ENCODE results near the gene BHLHE23.

BHLHE23 gene

GRCh38 chr20:63006540-63007359, at the start of gene BHLHE23:
Gene BHLHE23 (minus strand): TSS chr20:63006964. CDS start chr20:63006774, 190 bp downstream.
- DNase-seq: no peak

- no peak for DNase-seq
These were observed 48.9 kb upstream of the BHLHE23 start for GRCh38 chr20:63055575-63056235.

GRCh38 chr20:63054681-63055240, 48.0 kb upstream of the BHLHE23 start:
- no peak for DNase-seq

DNA sequence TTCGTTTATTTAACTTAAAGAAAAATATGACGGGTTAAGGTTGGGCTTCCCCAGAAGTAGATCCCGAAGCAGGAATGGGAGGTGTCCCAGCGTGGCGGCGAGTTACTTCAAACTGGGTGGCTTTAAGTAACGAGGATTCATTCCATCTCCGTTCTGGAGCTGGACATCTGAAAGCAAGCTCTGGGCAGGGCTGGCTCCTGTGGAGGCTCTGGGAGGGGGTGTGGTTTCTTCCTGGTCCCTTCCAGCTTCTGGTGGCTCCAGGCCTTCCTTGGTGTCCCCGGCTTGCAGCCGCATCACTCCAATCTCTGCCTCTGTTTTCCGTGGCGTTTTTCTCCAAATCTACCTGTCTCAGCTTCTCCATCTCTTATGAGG, 47.3 kb upstream of the BHLHE23 start:
- no peak for DNase-seq

- DNase-seq: no peak
These were observed 46.8 kb upstream of the BHLHE23 start for GRCh38 chr20:63053432-63054102.

DNA sequence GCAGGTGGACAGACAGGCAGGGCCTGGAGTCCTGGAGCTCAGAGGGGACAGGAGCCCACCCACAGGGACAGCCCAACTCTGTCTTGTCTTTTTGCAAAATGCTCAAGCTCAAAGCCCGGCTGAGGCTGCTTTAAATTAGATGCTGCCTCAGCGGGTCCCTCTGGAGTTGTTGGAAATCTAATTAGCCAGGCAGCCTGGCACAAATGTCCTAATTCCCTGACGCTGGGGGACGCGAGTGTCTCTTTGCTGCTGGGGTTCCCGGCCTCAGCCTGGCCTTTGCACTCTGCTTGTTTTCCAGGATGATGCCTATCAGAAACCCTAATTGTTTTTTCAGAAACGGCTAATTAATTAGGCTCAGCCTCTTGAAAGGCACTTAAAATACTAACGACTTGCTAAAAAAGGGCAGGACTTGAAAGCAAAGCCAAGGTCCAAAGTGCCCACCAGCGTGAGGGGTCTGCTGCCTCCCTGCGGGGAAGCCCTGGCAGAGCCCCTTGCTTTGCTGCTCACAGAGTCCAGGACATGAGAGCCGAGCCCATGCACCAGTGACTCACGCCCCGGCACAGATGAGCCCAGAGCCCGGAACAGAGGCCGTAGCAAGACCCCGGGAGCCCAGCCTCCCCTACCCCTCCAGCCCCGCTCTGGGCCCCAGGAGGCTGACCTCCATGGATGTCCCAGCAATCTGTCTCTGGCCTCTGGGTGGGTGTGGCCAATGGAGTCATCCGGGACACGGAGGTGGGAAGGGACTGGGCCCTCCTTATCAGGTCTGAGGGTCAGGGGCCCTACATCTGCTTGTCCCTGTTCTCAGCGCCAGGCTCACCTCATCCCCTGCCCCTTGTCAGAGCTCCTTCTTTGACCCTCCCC, 46.0 kb upstream of the BHLHE23 start:
- no peak for DNase-seq

DNA sequence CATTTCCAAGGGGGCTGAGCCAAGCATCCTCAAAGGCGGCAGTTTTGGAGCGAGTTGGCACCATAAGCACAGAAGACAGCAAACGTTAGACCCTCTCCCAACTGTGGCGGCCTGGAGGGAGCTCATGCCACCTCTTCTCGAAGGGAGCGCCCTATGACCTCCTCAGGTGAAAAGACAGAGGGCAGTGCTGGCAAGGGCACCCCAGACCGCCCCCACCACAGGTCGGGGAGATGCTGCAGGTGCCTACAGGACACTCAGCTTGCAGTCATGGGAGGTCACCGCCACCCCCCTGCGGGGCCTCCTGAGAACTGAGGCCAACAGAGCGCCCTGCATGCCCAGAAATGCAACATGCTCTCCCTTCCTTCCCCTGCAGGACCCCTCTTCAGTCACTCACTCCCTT, 45.1 kb upstream of the BHLHE23 start:
- DNase-seq: no peak

DNA sequence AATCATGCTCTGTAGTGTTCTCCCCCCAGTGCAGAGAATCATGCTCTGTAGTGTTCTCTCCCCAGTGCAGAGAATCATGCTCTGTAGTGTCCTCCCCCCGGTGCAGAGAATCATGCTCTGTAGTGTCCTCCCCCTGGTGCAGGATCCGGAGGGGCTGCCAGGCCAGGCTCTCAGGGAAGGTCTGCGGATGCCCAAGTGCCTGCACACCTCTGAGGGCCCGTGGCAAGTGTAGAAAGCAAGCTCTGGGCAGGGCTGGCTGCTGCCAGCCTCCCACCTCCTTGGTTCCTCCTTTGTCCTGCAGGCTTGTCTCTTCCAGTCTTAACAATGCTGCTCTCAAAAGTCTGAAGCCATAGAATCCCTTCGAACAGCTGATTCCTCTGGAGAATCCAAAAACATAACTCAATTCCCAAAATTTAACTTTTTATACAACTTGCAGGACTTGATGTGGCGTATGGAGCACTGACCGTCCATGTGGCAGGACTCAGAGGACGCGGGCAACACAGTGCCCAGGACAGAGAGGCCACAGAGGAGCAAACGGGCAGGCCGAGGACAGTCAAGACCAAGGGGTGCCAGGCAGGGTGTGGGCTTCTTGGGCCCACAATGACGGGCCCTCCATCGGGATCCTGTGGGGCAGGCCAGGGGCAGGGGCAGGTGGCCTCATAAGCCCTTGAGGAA, 44.6 kb upstream of the BHLHE23 start:
- DNase-seq: no peak

DNA sequence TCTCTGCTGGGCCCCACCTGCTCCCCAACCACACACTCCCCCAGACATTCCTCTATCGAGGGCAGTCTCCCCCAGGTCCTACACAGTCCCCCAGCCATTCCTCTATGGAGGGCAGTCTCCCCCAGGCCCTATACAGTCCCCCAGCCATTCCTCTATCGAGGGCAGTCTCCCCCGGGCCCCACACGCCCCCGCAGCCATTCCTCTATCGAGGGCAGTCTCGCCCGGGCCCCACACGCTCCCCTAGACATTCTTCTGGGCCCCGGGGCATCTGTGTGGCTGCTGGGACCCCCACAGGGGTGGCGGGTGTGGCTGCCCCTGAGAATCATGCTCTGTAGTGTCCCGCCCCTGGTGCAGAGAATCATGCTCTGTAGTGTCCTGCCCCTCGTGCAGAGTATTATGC, 43.6 kb upstream of the BHLHE23 start:
- DNase-seq: no peak

DNA sequence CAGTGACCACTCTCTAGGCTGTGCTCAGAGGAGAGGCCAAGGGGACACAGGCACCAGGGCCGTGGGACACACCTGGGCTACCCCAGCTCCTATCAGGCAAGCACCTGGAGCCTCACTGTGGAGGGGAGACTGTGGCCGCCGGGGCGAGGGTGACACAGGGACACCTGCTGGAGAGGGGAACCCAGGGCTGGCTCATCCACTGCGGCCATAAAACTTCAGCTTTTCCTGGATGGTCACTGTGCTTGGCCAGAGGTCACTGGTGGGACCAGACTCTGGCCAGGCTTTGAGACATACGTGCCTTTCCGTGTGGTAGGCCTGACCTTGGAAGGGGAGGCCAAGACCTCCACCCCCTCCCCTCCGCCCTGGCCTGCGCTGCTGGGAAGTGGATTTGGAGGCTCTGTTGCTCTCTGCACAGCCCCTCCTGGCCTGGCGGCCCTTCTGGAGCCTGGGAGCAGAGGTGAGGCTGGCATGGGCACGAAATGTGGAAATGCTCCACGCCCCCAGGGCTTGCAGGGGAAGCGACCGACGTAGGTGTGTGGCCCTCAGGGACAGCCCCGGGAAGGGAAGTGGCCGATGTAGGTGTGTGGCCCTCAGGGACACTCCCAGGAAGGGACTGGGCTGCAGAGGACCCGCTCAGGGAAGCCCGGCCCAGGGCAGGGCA, 42.9 kb upstream of the BHLHE23 start:
- DNase-seq: no peak

DNA sequence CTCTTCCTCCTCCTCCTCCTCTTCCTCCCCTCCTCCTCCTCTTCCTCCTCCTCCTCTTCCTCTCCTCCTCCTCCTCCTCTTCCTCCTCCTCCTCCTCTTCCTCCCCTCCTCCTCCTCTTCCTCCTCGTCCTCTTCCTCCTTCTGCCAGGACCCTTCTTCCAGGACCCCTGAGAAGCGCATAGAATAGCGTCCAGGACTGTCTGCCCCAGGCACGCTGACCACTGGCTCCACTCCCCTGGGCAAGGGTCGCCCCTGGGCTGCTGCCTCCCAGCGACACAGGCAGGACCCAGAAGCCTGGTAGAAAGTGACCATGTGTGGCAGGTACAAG, 42.4 kb upstream of the BHLHE23 start:
- DNase-seq: no peak

- DNase-seq: no peak
These were observed 41.9 kb upstream of the BHLHE23 start for GRCh38 chr20:63048516-63049190.

DNA sequence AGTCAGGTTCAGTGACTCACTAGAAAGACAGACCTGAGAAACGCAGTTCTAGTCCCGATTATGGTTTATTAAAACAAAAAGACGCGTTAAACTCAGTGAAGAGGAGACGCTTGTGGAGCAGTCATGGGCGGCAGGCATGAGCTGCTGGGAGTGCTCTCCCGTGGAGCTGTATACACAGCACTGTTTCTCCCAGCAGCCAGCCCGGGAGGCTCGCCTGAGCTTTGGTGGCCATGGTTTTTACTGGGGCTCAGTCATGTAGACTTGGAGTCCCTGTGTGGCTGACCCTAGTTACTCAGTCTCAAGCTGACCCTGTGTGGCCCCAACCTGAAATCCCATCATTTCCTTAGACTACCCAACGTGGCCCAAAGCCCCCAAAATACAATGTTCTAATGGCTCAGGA, 41.2 kb upstream of the BHLHE23 start:
- no peak for DNase-seq

GRCh38 chr20:63047267-63047666, 40.5 kb upstream of the BHLHE23 start:
- DNase-seq: no peak

- DNase-seq: no peak
These were observed 40.1 kb upstream of the BHLHE23 start for GRCh38 chr20:63046841-63047240.

DNA sequence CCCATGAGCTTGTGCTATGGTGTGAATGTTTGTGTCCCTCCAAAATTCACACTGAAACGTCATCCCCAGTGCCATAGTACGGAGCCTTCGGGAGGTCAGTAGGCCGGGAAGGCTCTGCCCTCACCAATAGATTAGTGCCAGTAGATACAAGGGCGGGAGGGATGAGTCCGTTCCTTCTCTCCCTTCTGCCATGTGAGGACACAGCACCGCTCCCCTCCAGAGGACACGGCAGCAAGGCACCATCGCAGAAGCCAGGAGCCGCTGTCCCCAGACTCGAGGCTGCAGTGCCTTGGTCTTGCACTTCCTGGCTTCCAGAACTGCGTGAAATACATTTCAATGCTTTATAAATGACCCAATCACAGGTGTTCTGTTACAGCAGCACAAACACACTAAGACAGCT, 39.2 kb upstream of the BHLHE23 start:
- DNase-seq: no peak

DNA sequence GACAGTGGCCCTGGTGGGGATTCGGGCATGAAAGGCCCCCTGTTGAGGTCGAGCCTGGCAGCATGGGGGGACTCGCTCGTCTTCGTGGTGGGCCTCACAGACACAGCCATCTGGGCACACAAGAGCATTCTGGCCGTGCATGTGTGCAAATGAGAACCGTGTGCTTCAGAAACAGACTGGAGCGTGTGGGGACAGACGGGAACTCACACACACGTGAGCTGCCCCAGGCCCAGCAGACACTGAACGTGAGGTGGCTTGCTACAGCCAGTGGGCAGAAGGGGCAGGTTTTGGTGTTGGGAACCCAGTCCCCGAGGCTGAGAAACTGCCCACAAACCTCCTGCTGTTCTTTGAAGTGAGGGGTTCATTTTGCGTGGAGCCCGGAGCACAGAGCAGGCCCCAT, 38.6 kb upstream of the BHLHE23 start:
- DNase-seq: no peak

DNA sequence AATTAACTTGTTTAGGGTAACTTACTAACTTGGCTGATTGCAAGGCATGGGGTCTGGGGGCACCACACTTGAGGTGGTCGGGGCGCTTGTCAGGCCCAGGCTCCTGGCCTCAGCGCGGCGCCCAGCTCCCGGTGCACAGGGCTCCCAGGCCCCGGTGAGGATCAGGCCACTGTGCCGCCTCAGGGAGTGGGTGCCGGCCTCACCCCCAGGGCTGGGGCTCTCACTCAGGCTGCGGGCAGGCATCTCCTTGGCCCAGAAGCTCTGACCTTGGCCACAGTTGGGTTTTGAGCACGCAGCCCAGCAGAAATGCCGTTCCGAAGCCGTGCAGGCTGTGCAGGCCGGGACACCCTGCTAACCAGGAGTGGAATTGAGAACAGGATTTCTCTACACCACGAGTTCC, 37.8 kb upstream of the BHLHE23 start:
- DNase-seq: no peak

DNA sequence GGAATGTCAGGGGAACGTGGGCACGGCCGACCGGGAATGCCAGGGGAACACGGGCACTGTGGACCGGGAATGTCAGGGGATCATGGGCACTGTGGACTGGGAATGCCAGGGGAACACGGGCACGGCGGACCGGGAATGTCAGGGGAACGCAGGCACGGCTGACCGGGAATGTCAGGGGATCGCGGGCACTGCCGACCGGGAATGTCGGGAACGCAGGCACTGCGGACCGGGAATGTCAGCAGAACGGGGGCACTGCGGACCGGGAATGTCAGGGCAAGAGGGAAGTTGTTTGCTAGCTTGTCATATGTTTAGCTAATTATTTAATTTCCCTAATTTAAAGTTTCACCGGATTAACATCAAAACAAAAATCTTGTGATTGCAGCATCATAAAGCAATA, 37.4 kb upstream of the BHLHE23 start:
- no peak for DNase-seq

- DNase-seq: no peak
These were observed 36.8 kb upstream of the BHLHE23 start for GRCh38 chr20:63043348-63044203.

All from fibroblast of skin of right biceps (primary cell).